GM12873 (cell line): ENCODE measurements around the gene CDK15.
A peak's percentile ranks its signal among the peaks of the same experiment; 100 is the strongest.

Experiments used
- CTCF ChIP-seq: IDR thresholded peaks from 2 replicates; pipeline ENCODE4 v1.5.1; 2012; ENCODE audit warnings: low read depth, mild to moderate bottlenecking, moderate library complexity, low read length, control low read depth; ENCODE audit not compliant: insufficient read depth; ENCODE audit errors: missing control alignments

CDK15 gene

DNA sequence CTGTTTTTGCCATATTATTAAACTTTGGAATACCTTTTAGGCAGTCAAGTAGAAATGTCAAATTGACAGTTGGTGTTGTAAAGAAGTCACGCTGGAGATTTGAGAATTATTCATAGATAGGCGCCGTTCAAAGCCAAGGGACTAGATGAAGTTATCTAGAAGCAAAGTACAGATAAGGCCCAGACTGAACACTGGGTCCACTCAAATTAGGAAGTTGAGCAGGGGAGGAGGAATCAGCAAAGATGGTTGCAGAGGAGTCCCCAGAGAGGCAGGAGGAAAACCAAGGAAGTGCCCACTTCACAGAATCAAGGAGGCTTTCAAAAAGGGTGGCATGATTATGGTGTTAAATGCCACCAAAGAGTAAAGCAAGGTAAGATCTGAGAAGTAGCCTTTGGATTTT is 16.0 kb upstream of the CDK15 start:
- TF ChIP-seq CTCF: no peak

DNA sequence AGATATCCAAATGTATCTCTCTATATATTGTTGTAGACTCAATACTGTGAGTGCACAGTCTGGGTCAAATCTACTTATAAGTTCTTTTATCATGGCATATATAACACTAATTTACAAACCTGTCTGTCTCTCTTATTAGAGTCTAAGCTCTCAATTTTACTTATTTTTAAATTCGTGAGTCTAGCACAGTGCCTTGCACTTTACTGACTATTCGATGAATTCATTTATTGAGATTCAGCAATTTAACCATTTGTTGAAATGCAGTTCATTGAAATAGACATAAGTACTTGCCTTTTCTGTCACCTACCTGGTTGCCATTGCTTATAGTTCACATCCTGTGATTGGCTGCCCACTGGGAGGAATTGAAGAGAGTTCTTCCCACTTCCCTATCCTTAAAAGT is 15.3 kb upstream of the CDK15 start:
- TF ChIP-seq CTCF: no peak

DNA sequence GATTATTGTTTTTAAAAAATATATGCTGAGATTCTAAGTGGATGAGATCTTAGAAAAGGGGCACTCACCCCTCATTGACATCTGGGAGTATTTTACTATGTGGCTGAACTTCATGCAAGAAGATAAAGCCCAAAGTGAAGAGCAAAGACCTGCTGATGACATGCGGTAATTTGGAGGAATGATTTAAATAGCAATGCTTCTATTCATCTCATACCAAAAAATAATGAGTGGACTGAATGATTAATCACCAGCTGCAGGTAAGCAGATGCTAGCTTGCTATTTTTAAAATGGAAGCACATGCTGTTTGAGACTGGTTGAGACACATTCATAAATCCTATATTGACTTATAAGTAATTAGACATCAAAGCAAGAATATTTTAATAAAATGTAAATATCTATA is 12.7 kb upstream of the CDK15 start:
- TF ChIP-seq CTCF: no peak

DNA sequence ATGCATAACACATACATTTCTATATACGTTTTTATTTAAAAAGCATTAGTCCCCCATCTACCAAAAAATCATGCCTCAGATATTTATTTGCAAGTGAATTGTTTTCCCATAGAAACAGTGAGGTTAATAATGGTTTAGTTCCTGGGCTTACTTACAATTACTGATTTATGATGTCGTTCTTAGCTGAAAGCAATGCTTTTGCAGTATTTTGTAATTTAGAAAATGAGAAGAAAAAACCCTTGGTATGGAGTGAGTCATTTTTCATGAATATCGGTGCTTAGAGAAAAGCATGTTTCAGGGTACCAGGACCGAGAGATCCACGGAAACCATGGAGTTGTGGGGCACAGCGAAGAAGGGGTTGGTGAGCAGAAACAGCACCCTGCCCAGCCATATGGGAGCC is 12.0 kb upstream of the CDK15 start:
- no peak for TF ChIP-seq CTCF

DNA sequence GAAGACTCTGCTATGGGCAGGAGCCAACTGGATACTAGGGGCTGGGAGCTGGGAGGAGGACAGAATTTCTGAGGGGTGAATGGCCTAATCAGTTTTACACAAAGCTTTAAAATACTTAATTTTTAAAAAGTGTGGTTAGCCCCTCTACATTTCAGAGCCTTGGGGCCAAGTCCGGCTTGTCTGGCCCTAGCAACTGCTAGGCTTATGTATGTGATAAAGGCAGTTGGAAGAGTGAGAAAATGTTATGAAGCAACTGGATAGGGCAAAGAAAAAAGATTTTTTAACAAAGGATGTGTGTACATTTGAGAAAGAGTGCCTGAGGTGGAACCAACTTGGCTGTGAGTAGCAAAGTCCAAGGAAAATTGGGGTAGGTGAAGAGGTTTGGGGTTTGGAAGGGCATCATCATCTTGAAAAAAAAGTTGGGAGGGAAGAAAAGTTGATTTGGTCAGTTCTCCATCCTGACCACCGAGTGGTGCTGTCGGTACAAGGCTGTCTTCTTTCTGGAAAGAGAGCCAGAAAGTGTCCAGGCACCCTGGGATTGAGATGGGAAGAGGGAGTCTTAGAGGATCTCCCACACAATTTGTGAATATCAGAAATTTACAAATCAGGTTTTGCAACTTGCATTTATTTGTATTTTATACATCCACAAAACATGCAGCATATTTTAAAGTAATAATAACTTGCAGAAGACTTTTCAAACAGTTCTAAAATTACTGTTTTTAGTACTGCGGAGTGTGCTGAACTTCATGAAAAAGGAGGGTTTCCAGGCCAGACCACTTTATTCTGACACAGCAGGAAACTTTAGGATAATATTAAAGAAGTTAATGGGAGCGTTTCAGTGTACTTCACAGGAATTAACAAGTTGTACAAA is 10.5 kb upstream of the CDK15 start:
- TF ChIP-seq CTCF: peak; percentile 64

- no peak for TF ChIP-seq CTCF
Measured at GRCh38 chr2:201796478-201796865, 9.9 kb upstream of the CDK15 start.

DNA sequence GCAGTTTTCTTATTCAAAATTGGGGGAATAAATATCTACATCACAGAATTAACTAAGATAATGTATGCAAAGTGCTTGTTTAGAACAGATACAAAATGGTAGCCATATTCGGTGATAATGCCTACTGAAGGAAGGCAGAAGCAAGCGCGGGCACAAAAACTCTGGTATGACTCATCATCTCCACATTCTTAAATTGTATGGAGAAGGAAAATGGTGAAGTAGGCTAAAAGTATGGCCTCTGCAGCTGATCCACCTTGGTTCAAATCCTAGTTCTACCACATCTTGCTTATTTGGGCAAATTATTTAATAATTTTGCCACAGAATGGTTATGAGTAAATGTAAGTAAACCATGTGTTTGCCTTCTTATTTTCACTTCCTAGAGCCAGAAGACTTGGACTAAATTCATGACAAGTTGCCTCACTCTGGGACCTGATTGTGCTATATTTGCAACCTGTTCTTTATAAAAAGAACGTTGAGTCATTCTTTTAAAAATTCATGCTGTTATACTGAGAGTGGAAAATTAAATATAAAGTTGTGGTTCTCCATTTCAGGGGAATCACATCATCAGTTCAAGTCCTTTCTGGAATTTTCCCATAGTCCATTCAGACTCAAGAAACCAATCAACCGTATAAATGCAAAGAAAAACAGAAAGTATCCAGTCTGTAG is 9.0 kb upstream of the CDK15 start:
- no peak for TF ChIP-seq CTCF
